ENCODE measurements around the gene DAZAP2. TPM values are rescaled to one million over a fixed set of nuclear protein-coding genes. Genes with fewer than 3 reads are reported as not detected.

DAZAP2 gene
- polyA plus RNA-seq, 1 donor (not counting 4 experiments of a cell fraction or from before 2014, with no cell fraction given), result 199 TPM

GRCh38 chr12:51190820-51191219, 47.8 kb upstream of the DAZAP2 start:
- Histone ChIP-seq H2AFZ (ENCODE audit: control insufficient read depth, low read length) (no peak overlapping the region), H3K79me2 (ENCODE audit: control insufficient read depth, insufficient read depth, low read length) (no peaks in the 10 kb centered on the region), H3K9me3 (ENCODE audit: control insufficient read depth, low read depth, low read length) (no peaks in the 10 kb centered on the region), H3K4me3 (ENCODE audit: control insufficient read depth in 2 of 3, extremely low read depth in 1 of 3, insufficient read depth in 2 of 3, low read depth in 1 of 3, low read length in 3 of 3) (no peak overlapping the region), H3K27ac (ENCODE audit: control insufficient read depth, insufficient read depth, low read length) (no peak overlapping the region), H4K20me1 (ENCODE audit: control insufficient read depth, extremely low read depth, insufficient read depth, low read length) (no peaks in the 10 kb centered on the region), H3K36me3 (ENCODE audit: control insufficient read depth in 2 of 2, extremely low read depth in 1 of 2, insufficient read depth in 2 of 2, low read length in 2 of 2) (no peaks in the 10 kb centered on the region), H3K9me1 (ENCODE audit: control insufficient read depth, extremely low read depth, insufficient read depth, low read length) (no peaks in the 10 kb centered on the region), H3K9ac (ENCODE audit: control insufficient read depth, extremely low read depth, insufficient read depth, low read length) (no peak overlapping the region), H3K4me1 (ENCODE audit: control insufficient read depth, extremely low read depth, insufficient read depth, low read length) (no peaks in the 10 kb centered on the region), H3K27me3 (ENCODE audit: control insufficient read depth, extremely low read depth, insufficient read depth, low read length) (peaks cover 3% of the 10 kb centered on the region), H3K4me2 (ENCODE audit: control insufficient read depth, extremely low read depth, insufficient read depth, low read depth, low read length) (no peak overlapping the region)
- no peak for FAIRE-seq
- dilution Hi-C loops (cut with MboI; ENCODE audit: extremely low pct_ligation_motif_present, low sequenced_read_pairs), result no loop called here
- TF ChIP-seq EZH2 (IDR thresholded peaks at IDR 0.05; ENCODE audit: low read length) (no peak), CTCF (optimal IDR thresholded peaks at IDR 0.05 in 1 of 3, IDR thresholded peaks at IDR 0.05 in 1 of 3, conservative IDR thresholded peaks at IDR 0.05 in 1 of 3; ENCODE audit: extremely low read depth in 1 of 3, insufficient read depth in 2 of 3, low read length in 3 of 3) (no peak)
- DNase-seq (ENCODE audit: low read depth, low spot score), result no peak

GRCh38 chr12:51191516-51192283, 46.9 kb upstream of the DAZAP2 start:
- H2AFZ ChIP-seq (ENCODE audit: control insufficient read depth, low read length), result no peak overlapping the region
- no peaks in the 10 kb centered on the region for H3K36me3 ChIP-seq (ENCODE audit: control insufficient read depth in 2 of 2, extremely low read depth in 1 of 2, insufficient read depth in 2 of 2, low read length in 2 of 2)
- DNase-seq (ENCODE audit: low read depth, low spot score), result no peak
- no peaks in the 10 kb centered on the region for H4K20me1 ChIP-seq (ENCODE audit: control insufficient read depth, extremely low read depth, insufficient read depth, low read length)
- no peaks in the 10 kb centered on the region for H3K79me2 ChIP-seq (ENCODE audit: control insufficient read depth, insufficient read depth, low read length)
- H3K4me2 ChIP-seq (ENCODE audit: control insufficient read depth, extremely low read depth, insufficient read depth, low read depth, low read length), result no peak overlapping the region
- peaks cover 3% of the 10 kb centered on the region for H3K27me3 ChIP-seq (ENCODE audit: control insufficient read depth, extremely low read depth, insufficient read depth, low read length)
- H3K9me3 ChIP-seq (ENCODE audit: control insufficient read depth, low read depth, low read length), result no peaks in the 10 kb centered on the region
- H3K9me1 ChIP-seq (ENCODE audit: control insufficient read depth, extremely low read depth, insufficient read depth, low read length), result no peaks in the 10 kb centered on the region
- no peak for TF ChIP-seq CTCF (optimal IDR thresholded peaks at IDR 0.05 in 1 of 3, IDR thresholded peaks at IDR 0.05 in 1 of 3, conservative IDR thresholded peaks at IDR 0.05 in 1 of 3; ENCODE audit: extremely low read depth in 1 of 3, insufficient read depth in 2 of 3, low read length in 3 of 3)
- no peak for TF ChIP-seq EZH2 (IDR thresholded peaks at IDR 0.05; ENCODE audit: low read length)
- H3K9ac ChIP-seq (ENCODE audit: control insufficient read depth, extremely low read depth, insufficient read depth, low read length), result no peak overlapping the region
- dilution Hi-C loops (cut with MboI; ENCODE audit: extremely low pct_ligation_motif_present, low sequenced_read_pairs), result no loop called here
- no peak for FAIRE-seq
- H3K27ac ChIP-seq (ENCODE audit: control insufficient read depth, insufficient read depth, low read length), result no peak overlapping the region
- H3K4me3 ChIP-seq (ENCODE audit: control insufficient read depth in 2 of 3, extremely low read depth in 1 of 3, insufficient read depth in 2 of 3, low read depth in 1 of 3, low read length in 3 of 3), result no peak overlapping the region
- no peaks in the 10 kb centered on the region for H3K4me1 ChIP-seq (ENCODE audit: control insufficient read depth, extremely low read depth, insufficient read depth, low read length)

Measured in keratinocyte (primary cell).